ENCODE measurements around the gene PTPN4. TPM values are rescaled to one million over a fixed set of nuclear protein-coding genes. Genes with fewer than 3 reads are reported as not detected.

PTPN4 gene
- total RNA-seq, 1 experiment from 2014 or later: 80.5 TPM

DNA sequence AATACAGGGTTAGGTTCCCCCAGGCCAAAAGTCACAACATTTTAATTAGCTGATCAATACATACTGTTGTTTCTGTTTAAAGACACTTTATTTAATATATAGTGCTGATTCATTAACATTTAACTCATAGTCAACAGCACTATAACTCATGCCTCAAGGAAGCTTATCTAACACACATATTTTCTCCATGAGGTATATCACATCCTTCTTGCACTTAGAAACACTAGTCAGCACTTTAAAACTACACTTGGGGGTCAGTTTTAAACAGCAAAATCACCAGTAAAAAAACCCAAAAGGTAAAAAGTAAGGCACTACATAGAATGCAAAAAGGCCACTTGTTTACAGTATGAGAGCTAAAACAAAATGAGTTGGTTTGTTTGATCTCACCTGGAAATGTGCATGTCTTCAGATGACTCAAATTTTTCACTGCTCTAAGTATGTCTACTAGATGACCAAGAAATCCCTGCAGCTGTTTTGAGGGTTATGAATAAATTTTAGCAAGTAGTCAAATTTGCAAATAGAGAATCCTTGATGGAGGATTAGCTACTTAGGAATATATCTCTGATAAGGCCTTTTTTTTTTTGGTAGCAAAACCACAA is 199.0 kb downstream of the PTPN4 start:
- H2BK20ac ChIP-seq (ENCODE audit: low read depth, low read length, poor library complexity, severe bottlenecking): no peak overlapping the region
- TF ChIP-seq, protein P1, sequence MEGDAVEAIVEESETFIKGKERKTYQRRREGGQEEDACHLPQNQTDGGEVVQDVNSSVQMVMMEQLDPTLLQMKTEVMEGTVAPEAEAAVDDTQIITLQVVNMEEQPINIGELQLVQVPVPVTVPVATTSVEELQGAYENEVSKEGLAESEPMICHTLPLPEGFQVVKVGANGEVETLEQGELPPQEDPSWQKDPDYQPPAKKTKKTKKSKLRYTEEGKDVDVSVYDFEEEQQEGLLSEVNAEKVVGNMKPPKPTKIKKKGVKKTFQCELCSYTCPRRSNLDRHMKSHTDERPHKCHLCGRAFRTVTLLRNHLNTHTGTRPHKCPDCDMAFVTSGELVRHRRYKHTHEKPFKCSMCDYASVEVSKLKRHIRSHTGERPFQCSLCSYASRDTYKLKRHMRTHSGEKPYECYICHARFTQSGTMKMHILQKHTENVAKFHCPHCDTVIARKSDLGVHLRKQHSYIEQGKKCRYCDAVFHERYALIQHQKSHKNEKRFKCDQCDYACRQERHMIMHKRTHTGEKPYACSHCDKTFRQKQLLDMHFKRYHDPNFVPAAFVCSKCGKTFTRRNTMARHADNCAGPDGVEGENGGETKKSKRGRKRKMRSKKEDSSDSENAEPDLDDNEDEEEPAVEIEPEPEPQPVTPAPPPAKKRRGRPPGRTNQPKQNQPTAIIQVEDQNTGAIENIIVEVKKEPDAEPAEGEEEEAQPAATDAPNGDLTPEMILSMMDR (conservative IDR thresholded peaks at IDR 0.05): no peak
- no peak overlapping the region for H3K9ac ChIP-seq (ENCODE audit: extremely low read depth, insufficient read length, low read length)
- H3K56ac ChIP-seq (ENCODE audit: insufficient read length, low read depth, low read length): no peak overlapping the region
- no peaks in the 10 kb centered on the region for H3K23me2 ChIP-seq (ENCODE audit: insufficient read length, low read depth, low read length, poor library complexity, severe bottlenecking)
- no peaks in the 10 kb centered on the region for H3K27me3 ChIP-seq (ENCODE audit: insufficient read depth, low read length)
- H3K23ac ChIP-seq (ENCODE audit: insufficient read length, low read depth, low read length): no peak overlapping the region
- H3K18ac ChIP-seq (ENCODE audit: insufficient read length, low read depth, low read length): no peak overlapping the region
- peaks cover 8% of the 10 kb centered on the region for H3K9me3 ChIP-seq (ENCODE audit: control insufficient read depth, low read depth, low read length)
- no peak overlapping the region for H4K5ac ChIP-seq (ENCODE audit: insufficient read length, low read depth, low read length)
- H3T11ph ChIP-seq (ENCODE audit: low read length): no peak overlapping the region
- no peaks in the 10 kb centered on the region for H4K20me1 ChIP-seq (ENCODE audit: control insufficient read depth, insufficient read depth, insufficient read length)
- no peak overlapping the region for H2BK120ac ChIP-seq (ENCODE audit: low read depth, low read length, poor library complexity, severe bottlenecking)
- no peak for DNase-seq
- H3K79me1 ChIP-seq (ENCODE audit: insufficient read depth, low read depth, low read length, poor library complexity, severe bottlenecking): no peaks in the 10 kb centered on the region
- no peak overlapping the region for H2BK5ac ChIP-seq (ENCODE audit: insufficient read length, low read length)
- no peak overlapping the region for H4K8ac ChIP-seq (replicated peaks; ENCODE audit: insufficient read length, low read depth, low read length)
- no peaks in the 10 kb centered on the region for H3K4me1 ChIP-seq (ENCODE audit: insufficient read depth, low read length)
- H2BK15ac ChIP-seq (ENCODE audit: low read depth, low read length): no peak overlapping the region
- no peaks in the 10 kb centered on the region for H3K79me2 ChIP-seq (ENCODE audit: insufficient read depth, low read length)
- no peak overlapping the region for H2AK5ac ChIP-seq (ENCODE audit: insufficient read length, low read length)
- peaks cover 5 to 6% of the 10 kb centered on the region in 2 experiments; a peak in 3 of 4 replicates for H3K4me1 Mint-ChIP-seq
- no peak overlapping the region for H3K4me2 ChIP-seq (ENCODE audit: insufficient read depth, insufficient read length, low read length)
- H2AFZ ChIP-seq (ENCODE audit: low read length): no peak overlapping the region
- H3K4ac ChIP-seq (ENCODE audit: low read depth, low read length): no peak overlapping the region
- no peak overlapping the region for H4K91ac ChIP-seq (ENCODE audit: insufficient read length, low read depth, low read length)
- H3K36me3 Mint-ChIP-seq (ENCODE audit: insufficient read depth in 1 of 3, low read depth in 3 of 3): peaks cover 45 to 82% (median 79%) of the 10 kb centered on the region in 3 experiments
- peaks cover 20 to 29% of the 10 kb centered on the region in 2 experiments for H3K9me3 Mint-ChIP-seq
- no peak overlapping the region for H3K27ac Mint-ChIP-seq
- H3K27ac ChIP-seq (ENCODE audit: insufficient read length, low read depth, low read length): no peak overlapping the region
- no peak overlapping the region for H3K4me3 Mint-ChIP-seq
- H3K14ac ChIP-seq (ENCODE audit: insufficient read depth, low read length): no peak overlapping the region
- H2BK12ac ChIP-seq (ENCODE audit: insufficient read length, low read depth, low read length): no peak overlapping the region
- no peaks in the 10 kb centered on the region for H3K27me3 Mint-ChIP-seq (ENCODE audit: low read depth)
